Gastroesophageal sphincter (tissue), 4 donors: Measurements from ENCODE around the gene AGBL4. TPM values are rescaled to one million over a fixed set of nuclear protein-coding genes. Genes with fewer than 3 reads are reported as not detected.

Experiments used
- ATAC-seq: fragments of 150-250 bp; one replicate; pipeline ENCODE4 v1.9.1; 2016; ENCODE audit warnings: mild to moderate bottlenecking, moderate library complexity
- H3K27ac ChIP-seq, 4 donors: fragments of 200-600 bp; sonication (generic) in 3 of 4; 1 replicate in 3 of 4; 2 replicates in 1 of 4; pipeline ENCODE4 v1.5.1; 2016 to 2019
- H3K27me3 ChIP-seq: fragments of 200-600 bp; sonication (generic); one replicate; pipeline ENCODE4 v1.5.1; 2019
- H3K36me3 ChIP-seq, 2 donors: fragments of 200-600 bp; sonication (generic); one replicate each; pipeline ENCODE4 v1.5.1; 2019; ENCODE audit warnings: control low read depth in 1 of 2
- H3K4me1 ChIP-seq, 3 donors: fragments of 200-600 bp; sonication (generic); 1 replicate in 2 of 3; 2 replicates in 1 of 3; pipeline ENCODE4 v1.5.1; 2016 to 2019; ENCODE audit warnings: control low read depth in 2 of 3
- H3K4me3 ChIP-seq, 2 donors: fragments of 200-600 bp; sonication (generic); one replicate each; pipeline ENCODE4 v1.5.1; 2019; ENCODE audit warnings: mild to moderate bottlenecking in 1 of 2, moderate library complexity in 1 of 2
- H3K9me3 ChIP-seq, 3 donors: fragments of 200-600 bp; sonication (generic); one replicate each; pipeline ENCODE4 v1.5.1; 2017 to 2019; ENCODE audit warnings: control low read depth in 2 of 3
- CTCF ChIP-seq, 4 experiments: fragments of 200-600 bp in 2 of 4; fragments of 450-650 bp in 2 of 4; sonication (generic) in 1 of 4; IDR thresholded peaks; one replicate each; pipeline ENCODE4 v1.5.1; 2017 to 2019; ENCODE audit warnings: antibody characterized with exemption in 4 of 4, mild to moderate bottlenecking in 2 of 4, moderate library complexity in 2 of 4
- EP300 ChIP-seq: sonication (generic); formaldehyde crosslinking; IDR thresholded peaks from one replicate; pipeline ENCODE4 v1.6.1; 2017; ENCODE audit warnings: antibody characterized with exemption, mild to moderate bottlenecking
- POLR2A ChIP-seq, 2 donors: fragments of 450-650 bp; IDR thresholded peaks; one replicate each; pipeline ENCODE4 v1.6.1; 2017; ENCODE audit warnings: antibody characterized with exemption in 2 of 2, mild to moderate bottlenecking in 2 of 2, moderate library complexity in 1 of 2
- POLR2AphosphoS5 ChIP-seq: sonication (generic); formaldehyde crosslinking; IDR thresholded peaks from one replicate; pipeline ENCODE4 v1.6.1; 2017; ENCODE audit warnings: antibody characterized with exemption
- WGBS, 2 donors: methylation state at CpG; one replicate each; pipeline ENCODE4 v1.1.5; 2018; ENCODE audit warnings: low coverage in 1 of 2; 5-methylcytosine and 5-hydroxymethylcytosine counted together
- total RNA-seq, 4 donors: library from RNA; depleted of rRNA; stranded (reverse); fragments of >200 nt; gene quantifications; one replicate each; pipeline ENCODE4 v1.1.0, GENCODE V29; 2016

AGBL4 gene
- total RNA-seq, 4 donors from 2014 or later, result 1.6 TPM; not detected in 3

- WGBS, 2 donors, result 48 to 51% methylated on average over 3 of the region's 3 CpGs
- no peak overlapping the region for H3K27ac ChIP-seq
- no peaks in the 10 kb centered on the region for H3K36me3 ChIP-seq
- H3K27me3 ChIP-seq, result no peaks in the 10 kb centered on the region
- no peak for TF ChIP-seq POLR2A (IDR thresholded peaks at IDR 0.05)
- no peak for TF ChIP-seq CTCF (IDR thresholded peaks at IDR 0.05)
- no peak for TF ChIP-seq POLR2AphosphoS5
- no peak for TF ChIP-seq EP300
- no peak for ATAC-seq
- H3K4me1 ChIP-seq, result no peaks in the 10 kb centered on the region
- H3K9me3 ChIP-seq, result no peaks in the 10 kb centered on the region
- H3K4me3 ChIP-seq, result no peak overlapping the region
These were observed 1056.4 kb downstream of the AGBL4 start for GRCh38 chr1:48967318-48967717.

GRCh38 chr1:48966583-48966982, 1057.2 kb downstream of the AGBL4 start:
- Histone ChIP-seq H3K4me3 (no peak overlapping the region), H3K4me1 (no peaks in the 10 kb centered on the region), H3K36me3 (no peaks in the 10 kb centered on the region), H3K27ac (no peak overlapping the region), H3K27me3 (no peaks in the 10 kb centered on the region), H3K9me3 (no peaks in the 10 kb centered on the region)
- ATAC-seq, result no peak
- TF ChIP-seq POLR2AphosphoS5 (no peak), POLR2A (IDR thresholded peaks at IDR 0.05) (no peak), CTCF (IDR thresholded peaks at IDR 0.05) (no peak), EP300 (no peak)

GRCh38 chr1:48960320-48960719, 1063.4 kb downstream of the AGBL4 start:
- H3K27me3 ChIP-seq, result no peaks in the 10 kb centered on the region
- no peak for ATAC-seq
- no peak overlapping the region for H3K4me3 ChIP-seq
- H3K27ac ChIP-seq, result no peak overlapping the region
- H3K4me1 ChIP-seq, result no peaks in the 10 kb centered on the region
- H3K36me3 ChIP-seq, result no peaks in the 10 kb centered on the region
- H3K9me3 ChIP-seq, result no peaks in the 10 kb centered on the region
- no peak for TF ChIP-seq POLR2A (IDR thresholded peaks at IDR 0.05)
- TF ChIP-seq POLR2AphosphoS5, result no peak
- TF ChIP-seq CTCF (IDR thresholded peaks at IDR 0.05), result no peak

- Histone ChIP-seq H3K36me3 (no peaks in the 10 kb centered on the region), H3K9me3 (no peaks in the 10 kb centered on the region), H3K27me3 (no peaks in the 10 kb centered on the region), H3K4me3 (no peak overlapping the region), H3K27ac (no peak overlapping the region), H3K4me1 (no peaks in the 10 kb centered on the region)
- no peak for ATAC-seq
- TF ChIP-seq POLR2AphosphoS5, result no peak
- no peak for TF ChIP-seq POLR2A (IDR thresholded peaks at IDR 0.05)
- no peak for TF ChIP-seq CTCF (IDR thresholded peaks at IDR 0.05)
- no peak for TF ChIP-seq EP300
These were observed 1068.0 kb downstream of the AGBL4 start for GRCh38 chr1:48955774-48956173.

GRCh38 chr1:48953617-48954016, 1070.1 kb downstream of the AGBL4 start:
- H3K4me1 ChIP-seq, result no peaks in the 10 kb centered on the region
- no peaks in the 10 kb centered on the region for H3K36me3 ChIP-seq
- no peak for TF ChIP-seq CTCF (IDR thresholded peaks at IDR 0.05)
- TF ChIP-seq POLR2AphosphoS5, result no peak
- TF ChIP-seq EP300, result no peak
- TF ChIP-seq POLR2A (IDR thresholded peaks at IDR 0.05), result no peak
- WGBS, 2 donors, result 82 to 100% methylated on average over 3 of the region's 3 CpGs
- no peaks in the 10 kb centered on the region for H3K9me3 ChIP-seq
- no peak overlapping the region for H3K27ac ChIP-seq
- no peak for ATAC-seq
- no peaks in the 10 kb centered on the region for H3K27me3 ChIP-seq
- H3K4me3 ChIP-seq, result no peak overlapping the region
